NAMALWA (cell line): ENCODE results near the gene TMEM109.
"Not testable (repeated sequence)": the region's sequence is repeated elsewhere in the genome, so short reads cannot be mapped to it uniquely, and the experiment has no call there.

ENCODE experiments used
- DNase-seq: peaks from one replicate; pipeline ENCODE4 v3.0.0-alpha.2; 2015; ENCODE audit warnings: low spot score

The TMEM109 gene

GRCh38 chr11:60878245-60879101 lies 35.5 kb upstream of the TMEM109 start:
- no peak for DNase-seq

- DNase-seq, result no peak
Measured at GRCh38 chr11:60879104-60879503, 34.9 kb upstream of the TMEM109 start.

- no peak for DNase-seq
Measured at GRCh38 chr11:60879971-60880588, 33.9 kb upstream of the TMEM109 start.

- DNase-seq, result no peak
Measured at GRCh38 chr11:60880643-60881282, 33.2 kb upstream of the TMEM109 start.

GRCh38 chr11:60887556-60887955 lies 26.4 kb upstream of the TMEM109 start:
- peak; percentile 74 for DNase-seq

- no peak for DNase-seq
Measured at GRCh38 chr11:60889869-60890311, 24.1 kb upstream of the TMEM109 start.

GRCh38 chr11:60890696-60891095 lies 23.3 kb upstream of the TMEM109 start:
- no peak for DNase-seq

- DNase-seq, result no peak
Measured at GRCh38 chr11:60891103-60891741, 22.7 kb upstream of the TMEM109 start.

- no peak for DNase-seq
Measured at GRCh38 chr11:60895687-60896086, 18.3 kb upstream of the TMEM109 start.

- no peak for DNase-seq
Measured at GRCh38 chr11:60897496-60897895, 16.5 kb upstream of the TMEM109 start.

GRCh38 chr11:60899046-60899936 lies 14.7 kb upstream of the TMEM109 start:
- peak; percentile 65 for DNase-seq

- DNase-seq, result no peak
Measured at GRCh38 chr11:60899977-60900376, 14.0 kb upstream of the TMEM109 start.

- no peak for DNase-seq
Measured at GRCh38 chr11:60900673-60901404, 13.1 kb upstream of the TMEM109 start.

- no peak for DNase-seq
Measured at GRCh38 chr11:60902625-60903024, 11.3 kb upstream of the TMEM109 start.

GRCh38 chr11:60905047-60905446 lies 8.9 kb upstream of the TMEM109 start:
- no peak for DNase-seq

GRCh38 chr11:60905551-60906113 lies 8.3 kb upstream of the TMEM109 start:
- no peak for DNase-seq

GRCh38 chr11:60906132-60906972 lies 7.6 kb upstream of the TMEM109 start, which contains the start of gene PRPF19:
TSS of gene PRPF19 (minus strand) at chr11:60906585. CDS start at chr11:60906382, 203 bp downstream.
- DNase-seq, result peak; percentile 99

GRCh38 chr11:60908803-60909202 lies 5.2 kb upstream of the TMEM109 start:
- DNase-seq, result no peak

GRCh38 chr11:60909680-60910280 lies 4.2 kb upstream of the TMEM109 start:
- DNase-seq, result not testable (repeated sequence)
